HG02798 (cell line): Measurements from ENCODE around the gene PRMT5.

Experiments used
- ATAC-seq: cut with Tn5 transposase; IDR thresholded peaks from one replicate; pipeline ENCODE4 v1.9.1; 2021; ENCODE audit warnings: mild to moderate bottlenecking; ENCODE audit not compliant: unreplicated experiment, poor library complexity

Gene PRMT5

GRCh38 chr14:22898302-22899090 is 30.7 kb downstream of the PRMT5 start:
- ATAC-seq: no peak

GRCh38 chr14:22897357-22897756 is 31.8 kb downstream of the PRMT5 start:
- no peak for ATAC-seq

GRCh38 chr14:22896760-22897159 is 32.4 kb downstream of the PRMT5 start:
- no peak for ATAC-seq

GRCh38 chr14:22896356-22896755 is 32.8 kb downstream of the PRMT5 start:
- ATAC-seq: no peak

- no peak for ATAC-seq
Measured at GRCh38 chr14:22895402-22895801, 33.8 kb downstream of the PRMT5 start.

GRCh38 chr14:22893706-22894105 is 35.5 kb downstream of the PRMT5 start:
- no peak for ATAC-seq

GRCh38 chr14:22892488-22892887 is 36.7 kb downstream of the PRMT5 start:
- ATAC-seq: no peak

- ATAC-seq: no peak
Measured at GRCh38 chr14:22890416-22890815, 38.8 kb downstream of the PRMT5 start.

- no peak for ATAC-seq
Measured at GRCh38 chr14:22888662-22889061, 40.5 kb downstream of the PRMT5 start.

GRCh38 chr14:22887990-22888378 is 41.2 kb downstream of the PRMT5 start:
- peak; percentile 48 for ATAC-seq

GRCh38 chr14:22887260-22887989 is 41.8 kb downstream of the PRMT5 start:
- ATAC-seq: peak; percentile 42

- peak; percentile 58 for ATAC-seq
Measured at GRCh38 chr14:22886500-22887259, 42.5 kb downstream of the PRMT5 start.

- ATAC-seq: no peak
Measured at GRCh38 chr14:22885975-22886374, 43.2 kb downstream of the PRMT5 start.

GRCh38 chr14:22884738-22885523 is 44.2 kb downstream of the PRMT5 start:
- ATAC-seq: no peak

GRCh38 chr14:22884076-22884737 is 45.0 kb downstream of the PRMT5 start:
- no peak for ATAC-seq

- ATAC-seq: no peak
Measured at GRCh38 chr14:22883173-22883976, 45.8 kb downstream of the PRMT5 start, which contains the start of gene REM2. TSS of gene REM2 (plus strand) at chr14:22883222. CDS start at chr14:22883288, 66 bp downstream.

- no peak for ATAC-seq
Measured at GRCh38 chr14:22882529-22883172, 46.5 kb downstream of the PRMT5 start.

- no peak for ATAC-seq
Measured at GRCh38 chr14:22882064-22882463, 47.1 kb downstream of the PRMT5 start.
